Neuronal stem cell (in vitro differentiated cells): ENCODE measurements around the gene HACD2.

Experiments
- DNase-seq: peaks from one replicate; pipeline ENCODE4 v3.0.0-alpha.2; 2013; ENCODE audit warnings: low spot score
- H2AFZ ChIP-seq: one replicate; pipeline ENCODE4 v1.6.1; 2013; ENCODE audit warnings: mild to moderate bottlenecking, low read length, inconsistent platforms
- H2AK5ac ChIP-seq: 2 replicates; pipeline ENCODE4 v1.6.1; 2013; ENCODE audit warnings: low read depth, mild to moderate bottlenecking, inconsistent platforms, low read length, moderate library complexity, mixed read lengths
- H2BK120ac ChIP-seq: 2 replicates; pipeline ENCODE4 v1.6.1; 2013; ENCODE audit warnings: low read depth, mild to moderate bottlenecking, inconsistent platforms, low read length, moderate library complexity, mixed read lengths
- H2BK12ac ChIP-seq: one replicate; pipeline ENCODE4 v1.6.1; 2013; ENCODE audit warnings: low read length, inconsistent platforms
- H2BK15ac ChIP-seq: 2 replicates; pipeline ENCODE4 v1.6.1; 2013; ENCODE audit warnings: mild to moderate bottlenecking, low read length, inconsistent platforms, mixed read lengths
- H2BK5ac ChIP-seq: one replicate; pipeline ENCODE4 v1.6.1; 2013; ENCODE audit warnings: inconsistent platforms, mild to moderate bottlenecking, low read length, moderate library complexity
- H3K14ac ChIP-seq: one replicate; pipeline ENCODE4 v1.6.1; 2013; ENCODE audit warnings: low read length, inconsistent platforms
- H3K18ac ChIP-seq: 2 replicates; pipeline ENCODE4 v1.6.1; 2013; ENCODE audit warnings: low read length, inconsistent platforms
- H3K23ac ChIP-seq: 2 replicates; pipeline ENCODE4 v1.6.1; 2013; ENCODE audit warnings: low read depth, mild to moderate bottlenecking, mixed read lengths, low read length, inconsistent platforms; ENCODE audit not compliant: poor library complexity
- H3K27ac ChIP-seq: replicated peaks from 3 replicates; pipeline ENCODE4 v1.5.1; 2013; ENCODE audit warnings: low read length, inconsistent platforms
- H3K27me3 ChIP-seq, 3 experiments: 2 replicates each; pipeline ENCODE4 v1.6.1; 2013; ENCODE audit warnings: low read length in 3 of 3, mild to moderate bottlenecking in 2 of 3, inconsistent platforms in 1 of 3, low read depth in 1 of 3, mixed read lengths in 1 of 3, moderate library complexity in 1 of 3; ENCODE audit not compliant: control insufficient read depth in 3 of 3, insufficient read depth in 3 of 3
- H3K36me3 ChIP-seq, 2 donors: replicated peaks in 1 of 2; 2 replicates each; pipeline ENCODE4 v1.6.1; 2013; ENCODE audit warnings: low read length in 2 of 2; ENCODE audit not compliant: control insufficient read depth in 2 of 2, insufficient read depth in 2 of 2
- H3K4ac ChIP-seq: 2 replicates; pipeline ENCODE4 v1.6.1; 2013; ENCODE audit warnings: inconsistent platforms, mild to moderate bottlenecking, low read length, moderate library complexity
- H3K4me1 ChIP-seq, 2 donors: 1 replicate in 1 of 2; 2 replicates in 1 of 2; pipeline ENCODE4 v1.6.1; 2013; ENCODE audit warnings: low read length in 2 of 2, low read depth in 1 of 2; ENCODE audit not compliant: control insufficient read depth in 2 of 2, insufficient read depth in 1 of 2
- H3K4me2 ChIP-seq: one replicate; pipeline ENCODE4 v1.6.1; 2013; ENCODE audit warnings: mild to moderate bottlenecking, low read length, inconsistent platforms; ENCODE audit not compliant: insufficient read depth, poor library complexity, severe bottlenecking
- H3K4me3 ChIP-seq, 2 donors: 2 replicates each; pipeline ENCODE4 v1.5.1; 2013; ENCODE audit warnings: low read length in 2 of 2, mild to moderate bottlenecking in 2 of 2, inconsistent platforms in 1 of 2, moderate library complexity in 1 of 2
- H3K79me1 ChIP-seq: one replicate; pipeline ENCODE4 v1.6.1; 2013; ENCODE audit warnings: low read depth, mild to moderate bottlenecking, inconsistent platforms, low read length, moderate library complexity
- H3K9ac ChIP-seq: one replicate; pipeline ENCODE4 v1.6.1; 2013; ENCODE audit warnings: mild to moderate bottlenecking, low read depth, low read length, inconsistent platforms; ENCODE audit not compliant: poor library complexity
- H3K9me3 ChIP-seq, 2 donors: replicated peaks in 1 of 2; 2 replicates each; pipeline versions ENCODE3 to v1.6.1; 2013; ENCODE audit warnings: low read length in 2 of 2, mild to moderate bottlenecking in 2 of 2, inconsistent platforms in 1 of 2, low read depth in 1 of 2, mixed read lengths in 1 of 2, moderate library complexity in 1 of 2; ENCODE audit not compliant: control insufficient read depth in 2 of 2, insufficient read depth in 1 of 2
- H4K8ac ChIP-seq: one replicate; pipeline ENCODE4 v1.6.1; 2013; ENCODE audit warnings: low read depth, mild to moderate bottlenecking, inconsistent platforms, low read length, moderate library complexity
- H4K91ac ChIP-seq: one replicate; pipeline ENCODE4 v1.6.1; 2013; ENCODE audit warnings: low read length, low read depth, mild to moderate bottlenecking, inconsistent platforms; ENCODE audit not compliant: poor library complexity
- WGBS, 2 donors: extraction: QIAGEN DNeasy Blood & Tissue Kit; methylation state at CpG; one replicate each; pipeline ENCODE4 v1.1.7; 2013; ENCODE audit warnings: missing lambda C conversion rate in 2 of 2, mixed read lengths in 1 of 2; ENCODE audit not compliant: insufficient read length in 2 of 2, insufficient replicate concordance in 1 of 2; ENCODE audit errors: extremely low coverage in 2 of 2; 5-methylcytosine and 5-hydroxymethylcytosine counted together

Gene HACD2

GRCh38 chr3:123481722-123482457 is 103.0 kb downstream of the HACD2 start:
- no CpG with 5 or more reads among the region's 12 CpGs for WGBS, 2 donors
- Histone ChIP-seq H4K8ac (no peak overlapping the region), H2BK5ac (no peak overlapping the region), H2AFZ (peak overlapping the region; percentile 24), H3K18ac (no peak overlapping the region), H3K9me3 (no peaks in the 10 kb centered on the region), H3K4me1 (peaks cover 0 to 3% of the 10 kb centered on the region in 2 donors), H3K4ac (no peak overlapping the region), H2BK120ac (no peak overlapping the region), H3K79me1 (no peaks in the 10 kb centered on the region), H2BK12ac (no peak overlapping the region), H3K4me3 (no peak overlapping the region), H2BK15ac (no peak overlapping the region), H3K27me3 (peaks cover 0 to 18% (median 0%) of the 10 kb centered on the region in 3 experiments), H3K9ac (no peak overlapping the region), H3K4me2 (no peak overlapping the region), H3K14ac (no peak overlapping the region), H4K91ac (no peak overlapping the region), H3K27ac (no peak overlapping the region), H3K23ac (no peak overlapping the region), H3K36me3 (no peaks in the 10 kb centered on the region), H2AK5ac (no peak overlapping the region)
- no peak for DNase-seq

- no peak overlapping the region for H2AK5ac ChIP-seq
- H3K4me3 ChIP-seq = no peak overlapping the region
- no peak overlapping the region for H2BK15ac ChIP-seq
- H4K8ac ChIP-seq = no peak overlapping the region
- no peak overlapping the region for H2BK12ac ChIP-seq
- no peaks in the 10 kb centered on the region for H3K9me3 ChIP-seq
- no peaks in the 10 kb centered on the region for H3K79me1 ChIP-seq
- H3K23ac ChIP-seq = no peak overlapping the region
- no peaks in the 10 kb centered on the region for H3K36me3 ChIP-seq
- H2AFZ ChIP-seq = no peak overlapping the region
- peaks cover 0 to 3% of the 10 kb centered on the region in 2 donors for H3K4me1 ChIP-seq
- H2BK5ac ChIP-seq = no peak overlapping the region
- DNase-seq = no peak
- H3K9ac ChIP-seq = no peak overlapping the region
- no peak overlapping the region for H2BK120ac ChIP-seq
- H3K27me3 ChIP-seq = peaks cover 0 to 20% (median 0%) of the 10 kb centered on the region in 3 experiments
- no peak overlapping the region for H3K14ac ChIP-seq
- no peak overlapping the region for H3K18ac ChIP-seq
- no peak overlapping the region for H3K4ac ChIP-seq
- H3K27ac ChIP-seq = no peak overlapping the region
- H3K4me2 ChIP-seq = no peak overlapping the region
- no peak overlapping the region for H4K91ac ChIP-seq
- WGBS, 2 donors = no CpG with 5 or more reads among the region's 7 CpGs
Observed at GRCh38 chr3:123481071-123481470, 103.8 kb downstream of the HACD2 start.

DNA sequence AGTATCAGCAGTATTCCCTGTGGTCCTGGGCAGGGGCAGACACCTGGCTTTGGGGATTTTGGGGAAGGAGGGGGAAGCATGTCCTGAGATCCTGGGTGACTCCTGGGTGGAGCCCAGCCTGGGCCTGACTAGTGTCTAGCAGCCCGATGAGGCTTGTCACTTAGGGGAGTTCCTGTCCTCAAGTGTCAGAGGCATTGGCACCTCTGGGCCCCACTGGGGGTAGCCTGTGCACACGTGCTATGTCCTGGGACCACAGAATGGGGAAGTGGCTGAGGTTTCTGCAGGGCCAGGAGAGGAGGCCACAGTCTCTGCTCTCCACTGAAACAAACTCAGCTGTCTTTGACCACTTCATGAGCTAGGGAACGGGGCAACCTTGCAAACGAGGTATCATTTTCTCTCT is 104.4 kb downstream of the HACD2 start:
- Histone ChIP-seq H3K9ac (no peak overlapping the region), H3K4me2 (no peak overlapping the region), H4K8ac (no peak overlapping the region), H3K27me3 (peaks cover 0 to 26% (median 0%) of the 10 kb centered on the region in 3 experiments), H2BK15ac (no peak overlapping the region), H3K79me1 (no peaks in the 10 kb centered on the region), H4K91ac (no peak overlapping the region), H3K14ac (no peak overlapping the region), H3K18ac (no peak overlapping the region), H3K36me3 (no peaks in the 10 kb centered on the region), H3K4ac (no peak overlapping the region), H3K9me3 (no peaks in the 10 kb centered on the region), H3K4me1 (peaks cover 0 to 3% of the 10 kb centered on the region in 2 donors), H3K4me3 (no peak overlapping the region), H2AFZ (no peak overlapping the region), H2BK12ac (no peak overlapping the region), H3K23ac (no peak overlapping the region), H2AK5ac (no peak overlapping the region), H3K27ac (no peak overlapping the region), H2BK120ac (no peak overlapping the region), H2BK5ac (no peak overlapping the region)
- no CpG with 5 or more reads among the region's 4 CpGs for WGBS, 2 donors
- DNase-seq = no peak

GRCh38 chr3:123479891-123480290 is 105.0 kb downstream of the HACD2 start:
- Histone ChIP-seq H3K23ac (no peak overlapping the region), H3K79me1 (no peaks in the 10 kb centered on the region), H4K91ac (no peak overlapping the region), H2AFZ (no peak overlapping the region), H3K9ac (no peak overlapping the region), H3K27ac (no peak overlapping the region), H3K27me3 (peaks cover 0 to 31% (median 0%) of the 10 kb centered on the region in 3 experiments), H3K4me3 (no peak overlapping the region), H2AK5ac (no peak overlapping the region), H2BK120ac (no peak overlapping the region), H2BK15ac (no peak overlapping the region), H3K18ac (no peak overlapping the region), H2BK5ac (no peak overlapping the region), H3K4me1 (peaks cover 0 to 3% of the 10 kb centered on the region in 2 donors), H3K14ac (no peak overlapping the region), H3K9me3 (no peaks in the 10 kb centered on the region), H3K4ac (no peak overlapping the region), H2BK12ac (no peak overlapping the region), H3K36me3 (no peaks in the 10 kb centered on the region), H3K4me2 (no peak overlapping the region), H4K8ac (no peak overlapping the region)
- DNase-seq = no peak
- WGBS, 2 donors = no CpG with 5 or more reads among the region's 10 CpGs
